ENCODE measurements around the gene ZBED5. TPM values are rescaled to one million over a fixed set of nuclear protein-coding genes. Genes with fewer than 3 reads are reported as not detected.

ZBED5 gene
- total and polyA plus RNA-seq, 4 donors: 5.4 to 10.7 (median 10.1) TPM

DNA sequence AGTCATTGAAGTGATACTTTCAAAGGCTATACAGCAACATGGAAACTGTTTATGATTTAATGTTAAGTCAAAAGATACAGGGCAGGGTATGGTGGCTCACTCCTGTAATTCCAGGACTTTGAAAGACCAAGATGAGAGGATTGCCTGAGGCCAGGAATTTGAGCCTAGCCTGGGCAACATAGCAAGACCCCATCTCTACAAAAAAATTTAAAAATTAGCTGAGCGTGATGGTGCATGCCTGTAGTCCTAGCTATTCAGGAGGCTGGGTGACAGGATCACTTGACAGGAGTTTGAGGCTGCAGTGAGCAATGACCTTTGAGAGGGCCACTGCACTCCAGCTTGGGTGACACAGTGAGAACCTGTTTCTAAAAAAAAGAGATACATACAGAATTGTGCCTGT, 39.3 kb upstream of the ZBED5 start (continued):
- TF ChIP-seq, protein P1, sequence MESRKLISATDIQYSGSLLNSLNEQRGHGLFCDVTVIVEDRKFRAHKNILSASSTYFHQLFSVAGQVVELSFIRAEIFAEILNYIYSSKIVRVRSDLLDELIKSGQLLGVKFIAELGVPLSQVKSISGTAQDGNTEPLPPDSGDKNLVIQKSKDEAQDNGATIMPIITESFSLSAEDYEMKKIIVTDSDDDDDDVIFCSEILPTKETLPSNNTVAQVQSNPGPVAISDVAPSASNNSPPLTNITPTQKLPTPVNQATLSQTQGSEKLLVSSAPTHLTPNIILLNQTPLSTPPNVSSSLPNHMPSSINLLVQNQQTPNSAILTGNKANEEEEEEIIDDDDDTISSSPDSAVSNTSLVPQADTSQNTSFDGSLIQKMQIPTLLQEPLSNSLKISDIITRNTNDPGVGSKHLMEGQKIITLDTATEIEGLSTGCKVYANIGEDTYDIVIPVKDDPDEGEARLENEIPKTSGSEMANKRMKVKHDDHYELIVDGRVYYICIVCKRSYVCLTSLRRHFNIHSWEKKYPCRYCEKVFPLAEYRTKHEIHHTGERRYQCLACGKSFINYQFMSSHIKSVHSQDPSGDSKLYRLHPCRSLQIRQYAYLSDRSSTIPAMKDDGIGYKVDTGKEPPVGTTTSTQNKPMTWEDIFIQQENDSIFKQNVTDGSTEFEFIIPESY (IDR thresholded peaks at IDR 0.05): no peak

DNA sequence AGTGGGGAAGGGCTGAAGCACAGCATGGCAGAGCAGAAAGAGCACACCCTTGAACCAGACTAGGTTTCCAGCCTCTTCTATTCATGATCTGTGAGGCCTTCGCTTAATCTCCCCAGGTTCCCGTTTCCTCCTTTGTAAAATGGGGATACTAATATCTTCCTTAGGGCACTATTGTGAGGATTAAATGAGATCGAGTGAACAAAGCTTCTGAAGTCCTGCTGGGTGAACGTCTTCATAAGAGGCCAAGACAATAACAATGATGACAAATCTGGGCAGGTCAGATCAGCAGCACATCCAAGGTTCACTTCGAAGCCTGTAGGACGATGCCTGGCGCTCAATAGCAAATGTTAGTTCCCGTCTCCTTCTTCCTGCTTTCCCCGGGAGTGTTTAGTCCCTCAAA, 38.6 kb upstream of the ZBED5 start:
- no peaks in the 10 kb centered on the region for H3K9me3 ChIP-seq (ENCODE audit: control insufficient read depth in 4 of 4, low read length in 3 of 4)
- no peaks in the 10 kb centered on the region for H3K27me3 ChIP-seq (ENCODE audit: control insufficient read depth in 4 of 4, insufficient read depth in 4 of 4, low read length in 3 of 4)
- no peak overlapping the region for H3K9ac ChIP-seq (ENCODE audit: low read depth in 1 of 2, low read length in 2 of 2)
- no peaks in the 10 kb centered on the region for H3K36me3 ChIP-seq (ENCODE audit: control insufficient read depth in 4 of 4, insufficient read depth in 3 of 4, low read depth in 1 of 4, low read length in 3 of 4)
- no peak overlapping the region for H3K27ac ChIP-seq (ENCODE audit: low read depth in 1 of 2, low read length in 2 of 2)
- no peaks in the 10 kb centered on the region for H3K4me1 ChIP-seq (ENCODE audit: control insufficient read depth in 4 of 4, insufficient read depth in 4 of 4, low read length in 3 of 4)
- WGBS: 86% methylated on average over 9 of the region's 9 CpGs
- DNase-seq (ENCODE audit: low spot score): no peak
- no peak for TF ChIP-seq FOXA1 (IDR thresholded peaks at IDR 0.05)
- TF ChIP-seq SP1 (IDR thresholded peaks at IDR 0.05): no peak
- TF ChIP-seq, protein P2, sequence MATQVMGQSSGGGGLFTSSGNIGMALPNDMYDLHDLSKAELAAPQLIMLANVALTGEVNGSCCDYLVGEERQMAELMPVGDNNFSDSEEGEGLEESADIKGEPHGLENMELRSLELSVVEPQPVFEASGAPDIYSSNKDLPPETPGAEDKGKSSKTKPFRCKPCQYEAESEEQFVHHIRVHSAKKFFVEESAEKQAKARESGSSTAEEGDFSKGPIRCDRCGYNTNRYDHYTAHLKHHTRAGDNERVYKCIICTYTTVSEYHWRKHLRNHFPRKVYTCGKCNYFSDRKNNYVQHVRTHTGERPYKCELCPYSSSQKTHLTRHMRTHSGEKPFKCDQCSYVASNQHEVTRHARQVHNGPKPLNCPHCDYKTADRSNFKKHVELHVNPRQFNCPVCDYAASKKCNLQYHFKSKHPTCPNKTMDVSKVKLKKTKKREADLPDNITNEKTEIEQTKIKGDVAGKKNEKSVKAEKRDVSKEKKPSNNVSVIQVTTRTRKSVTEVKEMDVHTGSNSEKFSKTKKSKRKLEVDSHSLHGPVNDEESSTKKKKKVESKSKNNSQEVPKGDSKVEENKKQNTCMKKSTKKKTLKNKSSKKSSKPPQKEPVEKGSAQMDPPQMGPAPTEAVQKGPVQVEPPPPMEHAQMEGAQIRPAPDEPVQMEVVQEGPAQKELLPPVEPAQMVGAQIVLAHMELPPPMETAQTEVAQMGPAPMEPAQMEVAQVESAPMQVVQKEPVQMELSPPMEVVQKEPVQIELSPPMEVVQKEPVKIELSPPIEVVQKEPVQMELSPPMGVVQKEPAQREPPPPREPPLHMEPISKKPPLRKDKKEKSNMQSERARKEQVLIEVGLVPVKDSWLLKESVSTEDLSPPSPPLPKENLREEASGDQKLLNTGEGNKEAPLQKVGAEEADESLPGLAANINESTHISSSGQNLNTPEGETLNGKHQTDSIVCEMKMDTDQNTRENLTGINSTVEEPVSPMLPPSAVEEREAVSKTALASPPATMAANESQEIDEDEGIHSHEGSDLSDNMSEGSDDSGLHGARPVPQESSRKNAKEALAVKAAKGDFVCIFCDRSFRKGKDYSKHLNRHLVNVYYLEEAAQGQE (IDR thresholded peaks at IDR 0.05): no peak
- no peak for TF ChIP-seq HNF4A (conservative IDR thresholded peaks at IDR 0.05)
- no peak for TF ChIP-seq HNF4G (IDR thresholded peaks at IDR 0.05)
- TF ChIP-seq GABPA (IDR thresholded peaks at IDR 0.05 in 1 of 2, conservative IDR thresholded peaks at IDR 0.05 in 1 of 2): no peak
- TF ChIP-seq, protein P3, sequence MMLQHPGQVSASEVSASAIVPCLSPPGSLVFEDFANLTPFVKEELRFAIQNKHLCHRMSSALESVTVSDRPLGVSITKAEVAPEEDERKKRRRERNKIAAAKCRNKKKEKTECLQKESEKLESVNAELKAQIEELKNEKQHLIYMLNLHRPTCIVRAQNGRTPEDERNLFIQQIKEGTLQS (IDR thresholded peaks at IDR 0.05): no peak
- TF ChIP-seq NR2F2 (IDR thresholded peaks at IDR 0.05): no peak
- TF ChIP-seq, protein P4, sequence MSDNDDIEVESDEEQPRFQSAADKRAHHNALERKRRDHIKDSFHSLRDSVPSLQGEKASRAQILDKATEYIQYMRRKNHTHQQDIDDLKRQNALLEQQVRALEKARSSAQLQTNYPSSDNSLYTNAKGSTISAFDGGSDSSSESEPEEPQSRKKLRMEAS (IDR thresholded peaks at IDR 0.05): no peak
- TF ChIP-seq RXRA (IDR thresholded peaks at IDR 0.05): no peak
- H3K4me3 ChIP-seq (ENCODE audit: low read depth in 1 of 3, low read length in 3 of 3): no peak overlapping the region

DNA sequence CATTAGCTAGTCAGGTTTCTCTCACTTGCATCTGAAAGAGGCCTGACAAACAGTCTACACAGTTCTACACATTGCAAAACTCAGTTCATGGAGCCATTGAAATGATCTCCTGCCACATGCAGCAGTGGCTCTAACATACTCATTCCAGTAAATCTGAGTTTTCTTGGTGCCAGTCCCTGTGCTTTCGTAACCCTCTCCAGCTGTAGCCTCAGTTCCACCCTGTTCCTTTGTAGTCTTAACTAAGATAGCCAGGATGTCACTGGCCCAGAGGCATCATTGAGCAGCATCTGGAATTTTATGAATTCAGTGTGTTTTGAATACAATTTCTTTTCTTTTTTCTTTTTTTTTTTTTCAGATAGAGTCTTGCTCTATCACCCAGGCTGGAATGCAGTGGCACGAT, 37.4 kb upstream of the ZBED5 start:
- Histone ChIP-seq H3K9ac (ENCODE audit: low read depth in 1 of 2, low read length in 2 of 2) (no peak overlapping the region), H3K27me3 (ENCODE audit: control insufficient read depth in 4 of 4, insufficient read depth in 4 of 4, low read length in 3 of 4) (no peaks in the 10 kb centered on the region), H3K27ac (ENCODE audit: low read depth in 1 of 2, low read length in 2 of 2) (no peak overlapping the region), H3K4me3 (ENCODE audit: low read depth in 1 of 3, low read length in 3 of 3) (no peak overlapping the region), H3K36me3 (ENCODE audit: control insufficient read depth in 4 of 4, insufficient read depth in 3 of 4, low read depth in 1 of 4, low read length in 3 of 4) (no peaks in the 10 kb centered on the region), H3K9me3 (ENCODE audit: control insufficient read depth in 4 of 4, low read length in 3 of 4) (no peaks in the 10 kb centered on the region), H3K4me1 (ENCODE audit: control insufficient read depth in 4 of 4, insufficient read depth in 4 of 4, low read length in 3 of 4) (no peaks in the 10 kb centered on the region)
- TF ChIP-seq RXRA (IDR thresholded peaks at IDR 0.05) (no peak), NR2F2 (IDR thresholded peaks at IDR 0.05) (no peak), EGR1 (IDR thresholded peaks at IDR 0.05; ENCODE audit: low read depth in 2 of 2) (no peak), RAD21 (IDR thresholded peaks at IDR 0.05) (no peak), FOXA1 (IDR thresholded peaks at IDR 0.05) (no peak), YY1 (IDR thresholded peaks at IDR 0.05) (no peak), TAF1 (conservative IDR thresholded peaks at IDR 0.05) (no peak), SP1 (IDR thresholded peaks at IDR 0.05) (no peak)
- TF ChIP-seq, protein P4 (IDR thresholded peaks at IDR 0.05): no peak
- WGBS: 98% methylated on average over 2 of the region's 2 CpGs
- no peak for DNase-seq (ENCODE audit: low spot score)
